Tibial nerve (tissue), 4 donors: ENCODE results near the gene RNPEPL1.

Experiments used
- CTCF ChIP-seq, 5 experiments: fragments of 200-600 bp in 3 of 5; fragments of 450-650 bp in 2 of 5; sonication (generic) in 3 of 5; IDR thresholded peaks; one replicate each; pipeline ENCODE4 v1.5.1; 2016 to 2019; ENCODE audit warnings: antibody characterized with exemption in 5 of 5, mild to moderate bottlenecking in 3 of 5, moderate library complexity in 2 of 5
- EP300 ChIP-seq, 2 donors: sonication (generic); formaldehyde crosslinking; IDR thresholded peaks; one replicate each; pipeline ENCODE4 v1.6.1; 2017; ENCODE audit warnings: antibody characterized with exemption in 2 of 2, mild to moderate bottlenecking in 1 of 2
- POLR2A ChIP-seq, 2 donors: fragments of 450-650 bp; IDR thresholded peaks; one replicate each; pipeline ENCODE4 v1.6.1; 2017; ENCODE audit warnings: antibody characterized with exemption in 2 of 2, mild to moderate bottlenecking in 2 of 2, moderate library complexity in 2 of 2

DNA sequence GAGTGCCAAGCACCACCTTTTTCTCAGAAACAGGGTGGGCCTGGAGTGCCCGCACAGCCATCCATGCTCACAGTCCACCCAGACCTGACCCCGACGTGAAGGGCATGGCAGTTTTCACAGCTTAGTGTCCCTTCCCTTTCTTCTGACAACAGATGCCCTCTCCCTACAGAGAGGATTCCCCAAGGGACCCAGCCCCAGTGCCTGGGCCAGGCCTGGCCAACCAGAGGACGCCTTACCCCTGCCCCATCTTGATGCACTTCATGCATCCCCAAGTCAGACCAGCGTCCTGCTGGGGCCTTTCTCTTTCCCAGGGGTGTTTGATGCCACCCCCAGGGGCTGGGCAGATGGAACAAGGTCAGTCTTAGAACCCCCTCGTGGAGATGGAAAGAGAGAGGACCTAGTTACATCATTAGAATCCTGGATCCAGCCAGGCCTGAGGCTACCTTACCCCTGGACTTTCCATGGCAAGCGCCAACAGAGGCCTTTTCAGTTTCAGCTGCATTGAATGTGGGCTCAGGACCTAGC is 14.3 kb upstream of the RNPEPL1 start:
- TF ChIP-seq CTCF (IDR thresholded peaks at IDR 0.05) (no peak), EP300 (IDR thresholded peaks at IDR 0.05) (no peak), POLR2A (IDR thresholded peaks at IDR 0.05) (no peak)
